H9 (cell line): ENCODE measurements around the gene PLEKHD1. TPM values are rescaled to one million over a fixed set of nuclear protein-coding genes. Genes with fewer than 3 reads are reported as not detected.

ENCODE experiments used
- DNase-seq: peaks from one replicate; pipeline ENCODE4 v3.0.0-alpha.2; 2017
- H2AFZ ChIP-seq: one replicate; pipeline ENCODE4 v1.6.1; 2013; ENCODE audit warnings: mild to moderate bottlenecking, low read length, control low read depth, moderate library complexity
- H2AK5ac ChIP-seq: 2 replicates; pipeline ENCODE4 v1.6.1; 2013; ENCODE audit warnings: low read length, control low read depth, mixed read lengths; ENCODE audit not compliant: insufficient read length
- H2BK120ac ChIP-seq: one replicate; pipeline ENCODE4 v1.6.1; 2013; ENCODE audit warnings: low read depth, mild to moderate bottlenecking, low read length, control low read depth, inconsistent platforms; ENCODE audit not compliant: poor library complexity, severe bottlenecking
- H2BK12ac ChIP-seq: 2 replicates; pipeline ENCODE4 v1.6.1; 2013; ENCODE audit warnings: low read length, control low read depth, mixed read lengths, low read depth; ENCODE audit not compliant: insufficient read length
- H2BK15ac ChIP-seq: 2 replicates; pipeline ENCODE4 v1.6.1; 2013; ENCODE audit warnings: low read depth, low read length, control low read depth
- H2BK20ac ChIP-seq: one replicate; pipeline ENCODE4 v1.6.1; 2013; ENCODE audit warnings: low read depth, mild to moderate bottlenecking, low read length, control low read depth, inconsistent platforms; ENCODE audit not compliant: poor library complexity, severe bottlenecking
- H2BK5ac ChIP-seq: 2 replicates; pipeline ENCODE4 v1.6.1; 2013; ENCODE audit warnings: low read length, control low read depth, mixed read lengths; ENCODE audit not compliant: insufficient read length
- H3K14ac ChIP-seq: 2 replicates; pipeline ENCODE4 v1.6.1; 2013; ENCODE audit warnings: low read length, control low read depth; ENCODE audit not compliant: insufficient read depth
- H3K18ac ChIP-seq: 2 replicates; pipeline ENCODE4 v1.6.1; 2013; ENCODE audit warnings: low read depth, mild to moderate bottlenecking, mixed read lengths, low read length, control low read depth; ENCODE audit not compliant: insufficient read length
- H3K23ac ChIP-seq: 2 replicates; pipeline ENCODE4 v1.6.1; 2013; ENCODE audit warnings: low read length, control low read depth, mixed read lengths, low read depth; ENCODE audit not compliant: insufficient read length
- H3K23me2 ChIP-seq: 2 replicates; pipeline ENCODE4 v1.6.1; 2013; ENCODE audit warnings: low read depth, mild to moderate bottlenecking, mixed read lengths, low read length, control low read depth; ENCODE audit not compliant: insufficient read length, poor library complexity, severe bottlenecking
- H3K27ac ChIP-seq: 2 replicates; pipeline ENCODE4 v1.5.1; 2013; ENCODE audit warnings: low read length, control low read depth, mixed read lengths, low read depth; ENCODE audit not compliant: insufficient read length
- H3K27me3 ChIP-seq: 2 replicates; pipeline ENCODE4 v1.6.1; 2013; ENCODE audit warnings: low read length, control low read depth, inconsistent platforms; ENCODE audit not compliant: insufficient read depth
- H3K4ac ChIP-seq: 2 replicates; pipeline ENCODE4 v1.6.1; 2013; ENCODE audit warnings: low read depth, mild to moderate bottlenecking, control low read depth, inconsistent platforms, low read length, moderate library complexity
- H3K4me1 ChIP-seq: 2 replicates; pipeline ENCODE4 v1.6.1; 2013; ENCODE audit warnings: low read length, control low read depth, inconsistent platforms; ENCODE audit not compliant: insufficient read depth
- H3K4me2 ChIP-seq: 2 replicates; pipeline ENCODE4 v1.6.1; 2013; ENCODE audit warnings: low read length, control low read depth, mixed read lengths; ENCODE audit not compliant: insufficient read length, insufficient read depth
- H3K56ac ChIP-seq: 2 replicates; pipeline ENCODE4 v1.6.1; 2013; ENCODE audit warnings: low read depth, mild to moderate bottlenecking, mixed read lengths, low read length, control low read depth; ENCODE audit not compliant: insufficient read length
- H3K79me1 ChIP-seq: 2 replicates; pipeline ENCODE4 v1.6.1; 2013; ENCODE audit warnings: low read depth, mild to moderate bottlenecking, moderate library complexity, low read length, control low read depth, inconsistent platforms; ENCODE audit not compliant: insufficient read depth, poor library complexity, severe bottlenecking
- H3K79me2 ChIP-seq: 2 replicates; pipeline ENCODE4 v1.6.1; 2013; ENCODE audit warnings: low read length, control low read depth, inconsistent platforms; ENCODE audit not compliant: insufficient read depth
- H3K9ac ChIP-seq: 2 replicates; pipeline ENCODE4 v1.6.1; 2013; ENCODE audit warnings: low read length, control low read depth, mixed read lengths; ENCODE audit not compliant: insufficient read length; ENCODE audit errors: extremely low read depth
- H3K9me3 ChIP-seq: one replicate; pipeline ENCODE4 v1.6.1; 2013; ENCODE audit warnings: low read depth, low read length, inconsistent platforms; ENCODE audit not compliant: control insufficient read depth
- H3T11ph ChIP-seq: one replicate; pipeline ENCODE4 v1.6.1; 2013; ENCODE audit warnings: mild to moderate bottlenecking, low read length, control low read depth, inconsistent platforms
- H4K20me1 ChIP-seq: one replicate; pipeline ENCODE4 v1.6.1; 2013; ENCODE audit not compliant: control insufficient read depth, insufficient read length, insufficient read depth
- H4K5ac ChIP-seq: 2 replicates; pipeline ENCODE4 v1.6.1; 2013; ENCODE audit warnings: low read depth, mild to moderate bottlenecking, mixed read lengths, low read length, control low read depth; ENCODE audit not compliant: insufficient read length
- H4K8ac ChIP-seq: replicated peaks from 2 replicates; pipeline ENCODE4 v1.6.1; 2013; ENCODE audit warnings: low read length, control low read depth, mixed read lengths, low read depth; ENCODE audit not compliant: insufficient read length
- H4K91ac ChIP-seq: 2 replicates; pipeline ENCODE4 v1.6.1; 2013; ENCODE audit warnings: low read depth, mild to moderate bottlenecking, moderate library complexity, mixed read lengths, low read length, control low read depth; ENCODE audit not compliant: insufficient read length
- H3K27ac Mint-ChIP-seq, 3 experiments: 2 replicates in 2 of 3; 3 replicates in 1 of 3; pipeline ENCODE4 v1.8.0; 2020 to 2021; ENCODE audit warnings: mixed read lengths in 3 of 3, mild to moderate bottlenecking in 1 of 3, moderate library complexity in 1 of 3
- H3K27me3 Mint-ChIP-seq: 2 replicates; pipeline ENCODE4 v1.8.0; 2021; ENCODE audit warnings: low read depth, mild to moderate bottlenecking, moderate library complexity, mixed read lengths
- H3K36me3 Mint-ChIP-seq, 3 experiments: 2 replicates in 2 of 3; 3 replicates in 1 of 3; pipeline ENCODE4 v1.8.0; 2020 to 2021; ENCODE audit warnings: low read depth in 3 of 3, mixed read lengths in 3 of 3; ENCODE audit not compliant: insufficient read depth in 1 of 3
- H3K4me1 Mint-ChIP-seq, 2 experiments: 2 replicates each; pipeline ENCODE4 v1.8.0; 2020; ENCODE audit warnings: mixed read lengths in 2 of 2
- H3K4me3 Mint-ChIP-seq, 2 experiments: 2 replicates in 1 of 2; 3 replicates in 1 of 2; pipeline ENCODE4 v1.8.0; 2020 to 2021; ENCODE audit warnings: mild to moderate bottlenecking in 2 of 2, mixed read lengths in 2 of 2, moderate library complexity in 1 of 2
- H3K9me3 Mint-ChIP-seq, 2 experiments: 2 replicates in 1 of 2; 3 replicates in 1 of 2; pipeline ENCODE4 v1.8.0; 2020; ENCODE audit warnings: mild to moderate bottlenecking in 2 of 2, mixed read lengths in 2 of 2, moderate library complexity in 1 of 2
- WGBS: extraction: QIAGEN DNeasy Blood & Tissue Kit; methylation state at CpG from one replicate; pipeline ENCODE4 v1.1.7; 2013; ENCODE audit warnings: missing lambda C conversion rate, low lambda C conversion rate, mixed read lengths; ENCODE audit not compliant: insufficient read length; ENCODE audit errors: extremely low coverage; 5-methylcytosine and 5-hydroxymethylcytosine counted together
- total RNA-seq: library from RNA; stranded (reverse); gene quantifications from 2 replicates; pipeline ENCODE4 v1.2.1, GENCODE V29; 2021
- TF ChIP-seq, protein P1 (sequence below): fragments of 200-600 bp; sonication (generic); conservative IDR thresholded peaks from 3 replicates; pipeline ENCODE4 v1.8.0; 2021; ENCODE audit warnings: antibody characterized with exemption, mild to moderate bottlenecking

PLEKHD1 gene
- total RNA-seq, 1 experiment from 2014 or later, result 0.37 TPM

DNA sequence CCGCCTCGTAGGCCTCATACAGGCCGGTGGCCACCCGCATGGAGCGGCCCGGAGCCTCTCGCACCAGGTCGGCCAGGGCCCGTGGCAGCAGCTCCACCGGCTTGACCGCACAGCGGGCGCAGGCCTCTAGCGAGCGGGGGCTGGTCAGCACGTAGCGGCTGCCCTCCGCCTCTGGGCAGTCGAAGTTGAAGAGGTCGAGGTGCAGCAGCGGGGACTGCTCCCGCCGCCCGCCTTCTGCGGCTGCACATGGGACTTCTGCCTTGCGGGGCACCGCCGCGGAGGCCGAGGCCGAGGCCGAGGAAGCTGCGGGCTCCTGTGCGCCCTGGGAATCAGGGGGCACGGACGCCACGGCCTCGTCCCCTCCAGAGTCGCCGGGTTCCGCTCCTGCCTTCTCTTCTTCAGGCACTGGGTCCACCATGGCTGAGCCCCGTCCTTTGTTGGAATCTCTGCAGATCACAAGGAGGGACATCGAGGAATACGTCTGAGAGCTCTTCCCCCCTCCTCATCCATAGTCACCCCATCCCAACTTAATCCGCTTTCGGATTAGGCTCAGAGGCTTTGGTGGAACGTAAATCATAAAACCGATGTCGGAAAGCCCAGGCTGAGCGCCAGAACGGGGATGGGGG is 88.8 kb downstream of the PLEKHD1 start:
- DNase-seq, result no peak
- no peak overlapping the region for H3K23ac ChIP-seq
- H3K18ac ChIP-seq, result no peak overlapping the region
- Mint-ChIP-seq H3K27ac (peak overlapping the region in 2 of 3 experiments; percentile 76 to 91; a peak in 4 of 7 replicates), H3K4me3 (peak overlapping the region; percentile 78 to 89), H3K9me3 (peaks cover 0 to 2% of the 10 kb centered on the region in 2 experiments; a peak in 1 of 5 replicates), H3K27me3 (peaks cover 25% of the 10 kb centered on the region), H3K4me1 (peaks cover 3 to 5% of the 10 kb centered on the region in 2 experiments), H3K36me3 (peaks cover 15 to 30% (median 19%) of the 10 kb centered on the region in 3 experiments)
- no peak overlapping the region for H4K91ac ChIP-seq
- no peak overlapping the region for H3K14ac ChIP-seq
- no peak overlapping the region for H3K27ac ChIP-seq
- no peak overlapping the region for H4K8ac ChIP-seq
- H3K9ac ChIP-seq, result no peak overlapping the region
- H2BK20ac ChIP-seq, result no peak overlapping the region
- TF ChIP-seq, protein P1, sequence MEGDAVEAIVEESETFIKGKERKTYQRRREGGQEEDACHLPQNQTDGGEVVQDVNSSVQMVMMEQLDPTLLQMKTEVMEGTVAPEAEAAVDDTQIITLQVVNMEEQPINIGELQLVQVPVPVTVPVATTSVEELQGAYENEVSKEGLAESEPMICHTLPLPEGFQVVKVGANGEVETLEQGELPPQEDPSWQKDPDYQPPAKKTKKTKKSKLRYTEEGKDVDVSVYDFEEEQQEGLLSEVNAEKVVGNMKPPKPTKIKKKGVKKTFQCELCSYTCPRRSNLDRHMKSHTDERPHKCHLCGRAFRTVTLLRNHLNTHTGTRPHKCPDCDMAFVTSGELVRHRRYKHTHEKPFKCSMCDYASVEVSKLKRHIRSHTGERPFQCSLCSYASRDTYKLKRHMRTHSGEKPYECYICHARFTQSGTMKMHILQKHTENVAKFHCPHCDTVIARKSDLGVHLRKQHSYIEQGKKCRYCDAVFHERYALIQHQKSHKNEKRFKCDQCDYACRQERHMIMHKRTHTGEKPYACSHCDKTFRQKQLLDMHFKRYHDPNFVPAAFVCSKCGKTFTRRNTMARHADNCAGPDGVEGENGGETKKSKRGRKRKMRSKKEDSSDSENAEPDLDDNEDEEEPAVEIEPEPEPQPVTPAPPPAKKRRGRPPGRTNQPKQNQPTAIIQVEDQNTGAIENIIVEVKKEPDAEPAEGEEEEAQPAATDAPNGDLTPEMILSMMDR, result no peak
- no peak overlapping the region for H2BK15ac ChIP-seq
- H3K56ac ChIP-seq, result no peak overlapping the region
- no peaks in the 10 kb centered on the region for H3K79me2 ChIP-seq
- no peak overlapping the region for H4K5ac ChIP-seq
- H2AFZ ChIP-seq, result no peak overlapping the region
- no peak overlapping the region for H3K4ac ChIP-seq
- H3K9me3 ChIP-seq, result no peaks in the 10 kb centered on the region
- no peak overlapping the region for H2AK5ac ChIP-seq
- no peaks in the 10 kb centered on the region for H3K4me1 ChIP-seq
- WGBS, result no CpG with 5 or more reads among the region's 51 CpGs
- no peak overlapping the region for H3T11ph ChIP-seq
- H2BK120ac ChIP-seq, result no peak overlapping the region
- H3K27me3 ChIP-seq, result peaks cover 12% of the 10 kb centered on the region; the same call in 1 of the 2 replicates
- H3K4me2 ChIP-seq, result peak overlapping the region; percentile 69
- H3K79me1 ChIP-seq, result no peaks in the 10 kb centered on the region
- H2BK5ac ChIP-seq, result no peak overlapping the region
- no peak overlapping the region for H2BK12ac ChIP-seq
- no peaks in the 10 kb centered on the region for H4K20me1 ChIP-seq
- H3K23me2 ChIP-seq, result peaks cover 3% of the 10 kb centered on the region
